Upper lobe of left lung (tissue), 6 donors: ENCODE results near the gene C1QTNF3. TPM values are rescaled to one million over a fixed set of nuclear protein-coding genes. Genes with fewer than 3 reads are reported as not detected.

ENCODE experiments used
- ATAC-seq, 2 donors: fragments of 200-7000 bp; cut with Tn5 transposase; one replicate each; pipeline ENCODE4 v1.9.1; 2022; ENCODE audit warnings: mild to moderate bottlenecking in 2 of 2, moderate library complexity in 2 of 2; ENCODE audit not compliant: low FRiP score in 2 of 2
- DNase-seq, 2 donors: peaks; one replicate each; pipeline ENCODE4 v3.0.0-alpha.2; 2019 to 2020
- H3K27ac ChIP-seq, 4 donors: fragments of 200-600 bp; sonication (generic); one replicate each; pipeline ENCODE4 v1.5.1; 2016 to 2019
- H3K27me3 ChIP-seq, 4 donors: fragments of 200-600 bp; sonication (generic); one replicate each; pipeline ENCODE4 v1.5.1; 2017 to 2019
- H3K36me3 ChIP-seq, 4 donors: fragments of 200-600 bp; sonication (generic); one replicate each; pipeline ENCODE4 v1.5.1; 2016 to 2019
- H3K4me1 ChIP-seq, 4 donors: fragments of 200-600 bp; sonication (generic); one replicate each; pipeline ENCODE4 v1.5.1; 2018 to 2019
- H3K4me3 ChIP-seq, 4 donors: fragments of 200-600 bp; sonication (generic); one replicate each; pipeline ENCODE4 v1.5.1; 2017 to 2019; ENCODE audit warnings: mild to moderate bottlenecking in 2 of 4, moderate library complexity in 1 of 4
- H3K9me3 ChIP-seq, 4 donors: fragments of 200-600 bp; sonication (generic); one replicate each; pipeline ENCODE4 v1.5.1; 2018 to 2019
- EP300 ChIP-seq, 4 donors: sonication (generic); formaldehyde crosslinking; IDR thresholded peaks; one replicate each; pipeline ENCODE4 v1.5.1; 2017; ENCODE audit warnings: antibody characterized with exemption in 4 of 4, control low read depth in 2 of 4
- POLR2A ChIP-seq, 4 donors: fragments of 450-650 bp; IDR thresholded peaks; one replicate each; pipeline ENCODE4 v1.5.1; 2016 to 2017; ENCODE audit warnings: antibody characterized with exemption in 4 of 4, mild to moderate bottlenecking in 2 of 4
- POLR2AphosphoS5 ChIP-seq, 2 donors: sonication (generic); formaldehyde crosslinking; IDR thresholded peaks; one replicate each; pipeline ENCODE4 v1.5.1; 2017; ENCODE audit warnings: antibody characterized with exemption in 2 of 2
- WGBS, 2 donors: methylation state at CpG; one replicate each; pipeline ENCODE4 v1.1.5; 2017 to 2018; 5-methylcytosine and 5-hydroxymethylcytosine counted together
- total RNA-seq, 6 donors: library from RNA; depleted of rRNA in 4 of 6; stranded (reverse); fragments of >200 nt in 4 of 6; gene quantifications; one replicate each; pipeline versions ENCODE4 v1.1.0 to v1.2.1, GENCODE V29; 2016 to 2021
- TF ChIP-seq, protein P1 (sequence below), 6 experiments: fragments of 450-650 bp in 4 of 6; fragments of 200-600 bp in 2 of 6; sonication (generic) in 2 of 6; IDR thresholded peaks; one replicate each; pipeline ENCODE4 v1.5.1; 2016 to 2019; ENCODE audit warnings: antibody characterized with exemption in 6 of 6
- donor health status: DM: no; HTN: no; CAD: no; lungs with moderate emphysema.
- donor health status: DM: no; HTN: yes; CAD: no; lungs with severe emphysema.

C1QTNF3 gene
- total RNA-seq, 6 donors from 2014 or later, result 3.2 to 16.8 (median 9.3) TPM

DNA sequence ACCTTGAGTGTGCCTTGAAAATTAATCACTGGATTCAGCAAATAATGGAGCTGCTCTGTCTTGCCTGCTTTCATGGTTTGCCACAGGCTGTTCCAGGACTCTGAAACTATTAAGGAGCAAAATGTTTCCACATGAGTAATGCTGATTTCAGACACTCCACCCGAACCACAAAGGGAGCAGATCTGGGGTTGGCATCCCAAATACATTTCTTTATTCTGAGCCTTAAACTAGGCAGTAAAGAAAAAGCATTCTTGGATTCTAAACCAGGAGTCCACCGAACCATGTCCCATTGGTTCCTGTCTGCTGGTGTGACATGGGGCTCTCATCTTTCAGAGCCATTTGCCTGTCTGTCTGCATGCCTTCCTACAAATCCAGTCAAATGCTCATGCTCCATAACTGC, 10.1 kb upstream of the C1QTNF3 start:
- no peaks in the 10 kb centered on the region for H3K27me3 ChIP-seq
- ATAC-seq, result peak in 1 of 2 donors; percentile 86
- 55 to 94% methylated on average over 2 of the region's 2 CpGs for WGBS, 2 donors

GRCh38 chr5:34051374-34051980, 8.5 kb upstream of the C1QTNF3 start:
- Histone ChIP-seq H3K4me1 (peaks cover 0 to 6% (median 0%) of the 10 kb centered on the region in 4 donors), H3K4me3 (no peak overlapping the region), H3K9me3 (no peaks in the 10 kb centered on the region), H3K36me3 (peaks cover 0 to 3% (median 0%) of the 10 kb centered on the region in 4 donors), H3K27ac (peak overlapping the region in 2 of 4 donors; percentile 26 to 49), H3K27me3 (no peaks in the 10 kb centered on the region)
- ATAC-seq, result peak in 1 of 2 donors; percentile 36
- TF ChIP-seq POLR2A (IDR thresholded peaks at IDR 0.05) (no peak), EP300 (IDR thresholded peaks at IDR 0.05) (no peak), POLR2AphosphoS5 (IDR thresholded peaks at IDR 0.05) (peak in 1 of 2 donors; percentile 11)
- TF ChIP-seq, protein P1, sequence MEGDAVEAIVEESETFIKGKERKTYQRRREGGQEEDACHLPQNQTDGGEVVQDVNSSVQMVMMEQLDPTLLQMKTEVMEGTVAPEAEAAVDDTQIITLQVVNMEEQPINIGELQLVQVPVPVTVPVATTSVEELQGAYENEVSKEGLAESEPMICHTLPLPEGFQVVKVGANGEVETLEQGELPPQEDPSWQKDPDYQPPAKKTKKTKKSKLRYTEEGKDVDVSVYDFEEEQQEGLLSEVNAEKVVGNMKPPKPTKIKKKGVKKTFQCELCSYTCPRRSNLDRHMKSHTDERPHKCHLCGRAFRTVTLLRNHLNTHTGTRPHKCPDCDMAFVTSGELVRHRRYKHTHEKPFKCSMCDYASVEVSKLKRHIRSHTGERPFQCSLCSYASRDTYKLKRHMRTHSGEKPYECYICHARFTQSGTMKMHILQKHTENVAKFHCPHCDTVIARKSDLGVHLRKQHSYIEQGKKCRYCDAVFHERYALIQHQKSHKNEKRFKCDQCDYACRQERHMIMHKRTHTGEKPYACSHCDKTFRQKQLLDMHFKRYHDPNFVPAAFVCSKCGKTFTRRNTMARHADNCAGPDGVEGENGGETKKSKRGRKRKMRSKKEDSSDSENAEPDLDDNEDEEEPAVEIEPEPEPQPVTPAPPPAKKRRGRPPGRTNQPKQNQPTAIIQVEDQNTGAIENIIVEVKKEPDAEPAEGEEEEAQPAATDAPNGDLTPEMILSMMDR (IDR thresholded peaks at IDR 0.05), result no peak
- DNase-seq, result no peak
- WGBS, 2 donors, result 63 to 65% methylated on average over 4 of the region's 4 CpGs

More for the DNA sequence above, 10.1 kb upstream of the C1QTNF3 start:
- H3K4me1 ChIP-seq, result peaks cover 0 to 2% (median 0%) of the 10 kb centered on the region in 4 donors
- no peak for TF ChIP-seq EP300 (IDR thresholded peaks at IDR 0.05)
- TF ChIP-seq, protein P1 (IDR thresholded peaks at IDR 0.05), result no peak
- no peak for TF ChIP-seq POLR2AphosphoS5 (IDR thresholded peaks at IDR 0.05)
- no peak for TF ChIP-seq POLR2A (IDR thresholded peaks at IDR 0.05)
- no peak overlapping the region for H3K4me3 ChIP-seq
- no peak for DNase-seq
- peaks cover 0 to 3% (median 0%) of the 10 kb centered on the region in 4 donors for H3K36me3 ChIP-seq
- H3K27ac ChIP-seq, result no peak overlapping the region
- no peaks in the 10 kb centered on the region for H3K9me3 ChIP-seq

- Histone ChIP-seq H3K4me3 (no peak overlapping the region), H3K9me3 (no peaks in the 10 kb centered on the region), H3K36me3 (peaks cover 0 to 3% (median 0%) of the 10 kb centered on the region in 4 donors), H3K27me3 (no peaks in the 10 kb centered on the region), H3K4me1 (peaks cover 8 to 15% (median 11%) of the 10 kb centered on the region in 4 donors), H3K27ac (no peak overlapping the region)
- DNase-seq, result no peak
- ATAC-seq, result no peak
- TF ChIP-seq EP300 (IDR thresholded peaks at IDR 0.05) (no peak), POLR2A (IDR thresholded peaks at IDR 0.05) (no peak), POLR2AphosphoS5 (IDR thresholded peaks at IDR 0.05) (no peak)
- TF ChIP-seq, protein P1 (IDR thresholded peaks at IDR 0.05), result no peak
Observed at GRCh38 chr5:34047774-34048572, 5.0 kb upstream of the C1QTNF3 start.

- Histone ChIP-seq H3K4me3 (no peak overlapping the region), H3K9me3 (no peaks in the 10 kb centered on the region), H3K27ac (no peak overlapping the region), H3K4me1 (peaks cover 13 to 21% (median 17%) of the 10 kb centered on the region in 4 donors), H3K36me3 (peaks cover 0 to 3% (median 0%) of the 10 kb centered on the region in 4 donors), H3K27me3 (no peaks in the 10 kb centered on the region)
- DNase-seq (no peak), ATAC-seq (no peak)
- no peak for TF ChIP-seq POLR2AphosphoS5 (IDR thresholded peaks at IDR 0.05)
- no peak for TF ChIP-seq POLR2A (IDR thresholded peaks at IDR 0.05)
- TF ChIP-seq EP300 (IDR thresholded peaks at IDR 0.05), result no peak
- TF ChIP-seq, protein P1 (IDR thresholded peaks at IDR 0.05), result no peak
- 69 to 76% methylated on average over 4 of the region's 4 CpGs for WGBS, 2 donors
Observed at GRCh38 chr5:34047143-34047542, 4.1 kb upstream of the C1QTNF3 start.
